T47D (cell line): ENCODE results near the gene SRGAP2C.
"Not testable (repeated sequence)": the region's sequence is repeated elsewhere in the genome, so short reads cannot be mapped to it uniquely, and the experiment has no call there.

ENCODE experiments used
- DNase-seq, 2 experiments: peaks; one replicate each; pipeline versions ENCODE4 v3.0.0 to v3.0.0-alpha.2; 2011 to 2012; ENCODE audit warnings: low read depth in 1 of 2, low spot score in 1 of 2
- in situ Hi-C: cut with HindIII; loops from 2 replicates; pipeline ENCODE4 v1.10.0; 2016; ENCODE audit warnings: low sequenced_read_pairs, low pct_unique_long_range_greater_than_20kb

The SRGAP2C gene

GRCh38 chr1:121296563-121296962, 111.8 kb downstream of the SRGAP2C start:
- DNase-seq, in situ Hi-C loops: not testable (repeated sequence)

GRCh38 chr1:121298529-121298928, 113.8 kb downstream of the SRGAP2C start:
- DNase-seq, in situ Hi-C loops: not testable (repeated sequence)

GRCh38 chr1:121299514-121300149, 114.9 kb downstream of the SRGAP2C start:
- DNase-seq, in situ Hi-C loops: not testable (repeated sequence)

- in situ Hi-C loops, DNase-seq: not testable (repeated sequence)
Measured at GRCh38 chr1:121301876-121302275, 117.1 kb downstream of the SRGAP2C start.

- in situ Hi-C loops = not testable (repeated sequence)
Measured at GRCh38 chr1:121307759-121308158, 123.0 kb downstream of the SRGAP2C start.

GRCh38 chr1:121315509-121315908, 130.7 kb downstream of the SRGAP2C start:
- in situ Hi-C loops, DNase-seq: not testable (repeated sequence)

More at GRCh38 chr1:121307759-121308158, 123.0 kb downstream of the SRGAP2C start:
- DNase-seq = not testable (repeated sequence)

- DNase-seq = not testable (repeated sequence)
Measured at GRCh38 chr1:121316081-121316480, 131.3 kb downstream of the SRGAP2C start.

GRCh38 chr1:121317491-121318468, 133.0 kb downstream of the SRGAP2C start:
- in situ Hi-C loops, DNase-seq: not testable (repeated sequence)

More at GRCh38 chr1:121316081-121316480, 131.3 kb downstream of the SRGAP2C start:
- in situ Hi-C loops = not testable (repeated sequence)

GRCh38 chr1:121318687-121319086, 133.9 kb downstream of the SRGAP2C start:
- DNase-seq, in situ Hi-C loops: not testable (repeated sequence)

GRCh38 chr1:121321660-121322059, 136.9 kb downstream of the SRGAP2C start:
- in situ Hi-C loops, DNase-seq: not testable (repeated sequence)

GRCh38 chr1:121324726-121325125, 140.0 kb downstream of the SRGAP2C start:
- in situ Hi-C loops, DNase-seq: not testable (repeated sequence)

- in situ Hi-C loops, DNase-seq: not testable (repeated sequence)
Measured at GRCh38 chr1:121332141-121332540, 147.4 kb downstream of the SRGAP2C start.

- in situ Hi-C loops, DNase-seq: not testable (repeated sequence)
Measured at GRCh38 chr1:121332599-121333562, 148.1 kb downstream of the SRGAP2C start.

GRCh38 chr1:121337958-121338357, 153.2 kb downstream of the SRGAP2C start:
- in situ Hi-C loops, DNase-seq: not testable (repeated sequence)

- DNase-seq, in situ Hi-C loops: not testable (repeated sequence)
Measured at GRCh38 chr1:121339611-121340010, 154.8 kb downstream of the SRGAP2C start.

GRCh38 chr1:121343311-121343906, 158.6 kb downstream of the SRGAP2C start:
- not testable (repeated sequence) for DNase-seq

GRCh38 chr1:121344355-121344754, 159.6 kb downstream of the SRGAP2C start:
- DNase-seq, in situ Hi-C loops: not testable (repeated sequence)

More at GRCh38 chr1:121343311-121343906, 158.6 kb downstream of the SRGAP2C start:
- in situ Hi-C loops = not testable (repeated sequence)
